NCI-H510A treated with DMSO at 0.1 percent for 48 hours (cell line): ENCODE results near the gene DDAH1.

Experiments used
- DNase-seq: peaks from one replicate; lab custom pipeline; 2025; lab: John Stamatoyannopoulos, UW

Gene DDAH1

DNA sequence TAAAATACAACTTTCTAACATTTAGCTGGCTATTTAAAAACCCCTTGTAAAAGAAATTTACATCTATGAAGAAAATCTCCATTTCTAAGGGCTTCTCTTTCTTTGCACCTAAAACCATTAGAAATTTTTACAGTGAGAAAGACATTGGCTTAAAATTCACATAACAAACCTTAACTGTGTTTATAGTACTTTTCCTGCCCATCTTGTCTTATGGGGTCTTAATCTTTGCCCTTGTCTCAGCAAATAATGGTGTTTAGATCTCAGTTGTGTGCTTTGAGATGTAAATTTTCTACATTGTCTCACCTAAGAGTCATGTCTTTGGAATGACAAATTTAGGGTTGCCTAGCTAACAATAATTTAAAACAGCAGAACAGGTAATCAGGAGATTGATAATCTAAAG lies 71.5 kb downstream of the DDAH1 start:
- no peak for DNase-seq

DNA sequence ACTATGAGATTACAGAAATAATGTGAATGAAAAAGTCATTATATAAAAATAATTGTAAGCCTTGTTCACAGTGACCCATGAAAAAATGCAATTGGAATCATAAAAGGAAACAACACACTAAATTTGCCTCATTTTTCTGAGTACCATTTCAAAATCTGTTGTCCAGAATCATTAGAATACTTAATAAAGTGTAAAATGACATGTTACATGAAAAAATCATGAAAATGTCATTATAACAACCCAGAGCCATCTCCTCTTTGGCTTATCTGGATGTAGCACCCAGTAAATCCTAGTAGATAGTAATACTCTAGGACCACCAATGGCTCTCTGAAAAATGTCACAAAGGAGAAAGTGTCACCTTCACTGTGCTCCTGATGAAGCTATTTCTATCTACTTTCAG lies 76.5 kb downstream of the DDAH1 start:
- no peak for DNase-seq

DNA sequence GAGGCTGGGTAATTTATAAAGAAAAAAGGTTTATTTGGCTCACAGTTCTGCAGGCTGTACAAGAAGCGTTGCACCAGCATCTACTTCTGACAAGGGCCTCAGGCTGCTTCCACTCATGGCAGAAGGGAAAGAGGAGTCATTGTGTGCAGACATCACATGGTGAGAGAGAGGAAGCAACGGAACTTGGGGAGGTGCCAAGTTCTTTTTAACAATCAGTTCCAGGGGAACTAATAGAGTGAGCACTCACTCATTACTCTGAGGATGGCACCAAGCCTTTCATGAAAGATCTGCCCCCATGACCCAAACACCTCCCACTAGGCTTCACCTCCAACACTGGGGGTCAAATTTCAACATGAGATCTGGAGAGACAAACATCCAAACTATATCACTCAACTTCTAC lies 77.2 kb downstream of the DDAH1 start:
- DNase-seq: no peak

DNA sequence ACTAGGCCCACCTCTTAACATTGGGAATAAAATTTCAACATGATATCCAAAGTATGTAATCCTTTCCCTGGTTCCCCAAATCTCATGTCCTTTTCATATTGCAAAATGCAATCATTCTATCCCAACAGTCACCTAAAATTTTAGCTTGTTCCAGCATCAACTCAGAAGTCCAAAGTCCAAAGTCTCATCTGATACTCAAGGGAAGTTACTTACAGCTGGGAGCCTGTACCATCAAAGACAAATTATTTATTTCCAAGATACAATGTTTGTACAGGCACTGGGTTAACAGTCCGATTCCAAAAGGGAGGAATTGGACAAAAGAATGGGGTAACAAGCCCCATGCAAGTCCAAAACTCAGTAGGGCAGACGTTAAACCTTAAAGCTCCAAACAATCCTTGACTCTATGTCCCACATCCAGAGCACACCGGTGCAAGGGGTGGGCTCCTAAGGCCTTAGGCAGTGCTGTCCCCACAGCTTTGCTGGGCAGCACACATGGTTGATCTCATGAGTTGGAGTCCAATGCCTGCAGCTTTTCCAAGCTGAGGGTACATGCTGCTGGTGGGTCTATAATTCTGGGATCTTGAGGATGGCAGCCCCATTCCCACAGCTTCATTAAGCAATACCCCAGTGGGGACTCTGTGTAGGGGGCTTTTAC lies 78.8 kb downstream of the DDAH1 start:
- no peak for DNase-seq

DNA sequence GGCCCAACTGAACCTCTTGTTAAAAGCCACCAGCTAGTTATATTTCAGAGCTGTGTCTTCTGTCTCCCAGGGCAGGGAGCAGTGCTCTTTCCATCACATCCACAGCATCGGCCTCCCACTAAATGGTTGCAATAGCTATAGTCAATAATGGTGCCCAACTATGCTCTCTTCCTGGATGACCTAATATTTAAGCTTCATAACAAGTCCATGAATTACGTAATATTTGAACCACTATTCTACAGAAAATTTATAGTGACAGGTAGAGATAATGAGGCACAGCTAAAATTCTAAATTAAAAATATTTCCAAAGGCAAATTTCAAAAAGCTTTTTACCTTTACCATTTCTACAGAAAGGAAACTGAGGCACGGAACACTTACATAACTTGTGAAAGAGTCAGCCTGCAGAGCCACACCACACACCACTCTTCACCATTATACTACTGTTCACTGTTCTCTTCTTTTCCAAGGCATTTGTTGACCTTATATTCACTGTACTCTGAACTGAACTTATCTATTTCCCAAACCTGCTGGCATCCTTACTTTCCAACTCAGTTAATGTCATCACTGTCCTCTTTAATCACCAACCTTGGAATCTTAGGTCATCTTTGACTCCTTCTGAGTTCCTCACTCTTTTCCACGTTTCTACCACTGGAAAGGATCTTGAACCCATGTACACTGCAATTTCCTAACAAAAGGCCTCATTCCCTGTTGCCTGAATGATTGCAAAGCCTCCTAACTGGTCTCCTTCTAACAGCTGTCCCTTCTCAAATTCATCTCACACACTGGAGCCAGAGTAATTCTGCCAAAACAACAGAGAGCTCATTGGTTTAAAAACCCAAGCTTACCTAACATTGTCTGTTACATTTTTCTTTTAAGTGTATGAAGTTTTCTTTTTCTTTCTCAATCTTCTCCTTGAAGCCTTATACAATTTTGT lies 85.5 kb downstream of the DDAH1 start:
- DNase-seq: no peak

DNA sequence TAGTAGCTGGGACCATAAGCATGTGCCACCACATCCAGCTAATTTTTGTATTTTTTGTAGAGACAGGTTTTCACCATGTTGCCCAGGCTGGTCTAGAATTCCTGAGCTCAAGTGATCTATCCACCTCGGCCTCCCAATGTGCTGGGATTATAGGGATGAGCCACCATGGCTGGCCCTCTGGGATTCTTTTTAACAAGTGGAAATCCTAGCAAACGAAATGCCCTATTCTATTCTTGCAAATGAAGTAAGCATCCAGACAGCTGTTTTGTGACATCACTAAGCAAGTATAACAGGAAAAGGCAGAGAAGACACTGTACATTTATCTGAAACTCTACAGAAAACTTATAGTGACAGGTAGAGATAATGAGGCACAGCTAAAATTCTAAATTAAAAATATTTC lies 86.4 kb downstream of the DDAH1 start:
- DNase-seq: no peak

DNA sequence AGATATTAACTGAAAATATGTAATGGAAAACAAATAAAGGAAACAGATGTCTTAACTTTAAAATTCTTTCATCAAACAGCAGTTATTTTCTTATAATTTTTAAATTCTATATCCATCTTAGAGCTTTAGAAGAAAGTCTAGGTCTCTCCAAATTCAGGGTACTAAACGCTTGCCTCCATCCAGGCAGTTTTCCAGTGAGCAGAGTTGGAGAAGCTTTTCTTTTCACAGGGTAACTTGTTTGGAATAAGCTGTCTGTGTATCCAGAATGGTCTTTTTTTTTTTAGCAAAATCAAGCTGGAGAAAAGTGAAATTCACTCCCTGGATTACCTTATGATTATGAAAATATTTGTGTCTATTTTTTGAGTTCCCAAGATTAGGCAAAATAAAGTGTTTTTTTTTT lies 88.6 kb downstream of the DDAH1 start:
- DNase-seq: no peak

DNA sequence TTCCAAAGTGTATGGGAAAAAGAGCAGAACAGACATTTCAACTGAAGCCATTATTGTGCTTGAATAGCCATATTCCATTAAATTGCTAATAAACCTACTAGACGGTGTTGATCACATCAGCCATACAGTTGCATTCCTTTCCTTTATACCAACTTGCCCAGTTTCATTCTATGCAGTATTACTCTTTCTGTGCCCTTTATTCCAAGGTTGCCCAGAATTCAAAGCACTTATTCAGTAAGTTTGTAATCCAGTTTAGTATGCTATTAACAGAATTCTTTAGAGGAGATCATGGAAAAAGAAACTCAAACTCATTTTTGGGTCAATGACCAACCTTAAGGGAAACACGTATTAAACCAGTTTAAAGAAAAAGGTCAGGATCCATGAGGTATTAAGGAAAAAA lies 89.5 kb downstream of the DDAH1 start:
- no peak for DNase-seq

DNA sequence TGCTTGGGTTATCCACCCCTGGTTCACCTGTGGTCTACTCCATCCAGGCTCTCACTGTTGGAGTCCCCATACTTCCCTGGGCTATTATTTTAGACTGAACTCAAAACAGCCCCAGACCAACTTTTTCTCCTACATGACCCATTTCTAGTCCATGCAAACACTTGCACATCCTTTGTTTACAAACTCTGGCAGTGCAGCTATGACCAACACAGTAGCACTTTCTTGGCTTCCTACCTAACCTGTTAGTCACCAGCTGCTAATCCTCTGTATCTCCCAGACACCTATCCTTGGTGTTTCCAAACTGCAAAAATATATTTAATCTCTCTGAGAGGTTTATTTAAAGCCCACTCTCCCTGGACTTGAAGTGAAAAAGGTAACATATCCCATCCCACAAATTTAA lies 90.8 kb downstream of the DDAH1 start:
- DNase-seq: no peak

DNA sequence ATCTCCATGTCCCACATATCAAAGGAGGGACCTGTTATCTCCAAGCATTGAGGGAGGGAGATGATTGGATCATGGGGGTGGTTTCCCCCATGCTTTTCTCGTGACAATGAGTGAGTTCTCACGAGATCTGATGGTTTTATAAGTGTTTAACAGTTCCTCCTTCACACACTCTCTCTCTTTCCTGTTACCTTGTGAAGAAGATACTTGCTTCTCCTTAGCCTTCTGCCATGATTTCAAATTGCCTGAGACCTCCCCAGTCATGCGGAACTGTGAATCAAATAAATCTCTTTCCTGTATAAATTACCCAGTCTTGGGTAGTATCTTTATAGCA lies 91.6 kb downstream of the DDAH1 start:
- DNase-seq: no peak

DNA sequence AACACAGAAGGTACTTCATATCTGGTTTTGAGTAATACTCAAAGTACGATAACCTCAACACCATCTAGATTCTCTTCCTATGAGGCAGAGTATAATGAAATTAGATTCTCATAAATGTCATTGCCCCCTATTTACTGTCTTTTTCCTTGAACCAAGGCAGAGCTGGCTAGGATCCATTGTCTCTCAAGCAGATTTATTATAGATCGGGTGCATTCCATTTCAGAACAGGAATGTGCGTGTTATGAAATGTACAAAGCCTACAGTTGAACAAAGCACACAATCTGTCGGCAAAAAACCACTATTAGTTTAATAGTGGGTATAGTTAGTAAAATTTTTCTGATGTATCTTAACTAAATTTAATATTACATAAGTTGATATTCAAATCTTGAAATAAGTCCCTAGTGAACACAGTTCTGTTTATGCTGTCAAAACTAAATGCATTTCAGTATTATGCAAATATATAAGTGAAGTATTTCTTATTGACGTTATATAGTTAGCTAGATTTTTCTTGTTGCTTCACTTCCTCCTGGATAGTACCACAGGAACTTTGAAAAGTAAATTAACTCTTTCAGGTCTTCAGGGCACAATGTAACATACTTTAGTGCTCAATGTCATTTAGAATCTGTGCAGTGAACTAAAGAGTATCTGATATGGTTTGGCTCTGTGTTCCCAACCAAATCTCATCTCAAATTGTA lies 92.1 kb downstream of the DDAH1 start:
- no peak for DNase-seq

DNA sequence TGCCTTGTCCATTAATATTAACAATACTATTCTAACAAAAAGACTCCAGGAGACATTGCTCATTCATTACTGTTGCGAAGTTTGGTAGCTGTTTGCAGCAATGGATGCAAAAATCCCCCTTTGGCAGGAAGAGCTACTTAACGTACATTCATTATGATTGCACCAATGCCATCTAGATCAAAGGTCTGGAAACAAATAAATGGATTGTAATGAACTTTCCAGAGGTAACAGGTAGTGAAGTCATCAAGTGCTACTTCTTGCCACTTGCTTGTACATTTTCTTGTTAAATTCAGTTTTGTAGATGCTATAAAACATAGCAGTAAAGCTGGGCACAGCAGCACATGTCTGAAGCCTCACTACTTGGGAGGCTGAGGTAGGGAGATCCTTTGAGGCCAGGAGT lies 93.9 kb downstream of the DDAH1 start:
- DNase-seq: no peak

DNA sequence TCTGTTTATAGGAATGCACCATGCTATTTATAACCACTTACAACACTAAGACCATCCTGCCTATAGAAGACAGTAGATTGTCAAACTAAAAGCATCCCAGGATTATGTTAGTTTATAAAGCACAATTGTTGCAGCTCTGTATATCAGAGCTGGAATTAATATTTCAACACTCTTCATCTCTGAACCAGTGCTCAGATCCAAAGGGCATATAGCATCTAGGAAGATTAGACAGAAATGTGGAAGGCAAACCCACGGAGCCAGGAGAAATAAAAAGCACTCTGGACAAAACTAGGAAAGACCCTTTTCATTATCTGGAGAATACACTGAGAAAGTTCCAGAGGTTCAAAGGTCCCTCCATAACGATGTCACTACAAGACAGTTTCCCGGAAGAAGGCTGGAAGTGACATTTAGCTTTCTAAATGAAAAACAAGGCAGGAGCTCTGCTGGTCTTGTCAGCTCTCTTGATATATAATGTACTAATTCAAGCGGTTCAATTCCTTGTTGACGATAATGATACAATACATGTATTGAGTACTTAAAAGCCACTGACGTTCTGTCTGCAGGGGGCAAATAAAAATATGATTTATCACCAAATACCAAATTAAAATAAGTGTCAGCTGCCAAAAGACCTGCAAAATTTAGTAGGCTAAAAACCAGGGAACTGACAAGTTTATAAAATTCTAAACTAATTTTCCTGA lies 96.7 kb downstream of the DDAH1 start:
- no peak for DNase-seq

DNA sequence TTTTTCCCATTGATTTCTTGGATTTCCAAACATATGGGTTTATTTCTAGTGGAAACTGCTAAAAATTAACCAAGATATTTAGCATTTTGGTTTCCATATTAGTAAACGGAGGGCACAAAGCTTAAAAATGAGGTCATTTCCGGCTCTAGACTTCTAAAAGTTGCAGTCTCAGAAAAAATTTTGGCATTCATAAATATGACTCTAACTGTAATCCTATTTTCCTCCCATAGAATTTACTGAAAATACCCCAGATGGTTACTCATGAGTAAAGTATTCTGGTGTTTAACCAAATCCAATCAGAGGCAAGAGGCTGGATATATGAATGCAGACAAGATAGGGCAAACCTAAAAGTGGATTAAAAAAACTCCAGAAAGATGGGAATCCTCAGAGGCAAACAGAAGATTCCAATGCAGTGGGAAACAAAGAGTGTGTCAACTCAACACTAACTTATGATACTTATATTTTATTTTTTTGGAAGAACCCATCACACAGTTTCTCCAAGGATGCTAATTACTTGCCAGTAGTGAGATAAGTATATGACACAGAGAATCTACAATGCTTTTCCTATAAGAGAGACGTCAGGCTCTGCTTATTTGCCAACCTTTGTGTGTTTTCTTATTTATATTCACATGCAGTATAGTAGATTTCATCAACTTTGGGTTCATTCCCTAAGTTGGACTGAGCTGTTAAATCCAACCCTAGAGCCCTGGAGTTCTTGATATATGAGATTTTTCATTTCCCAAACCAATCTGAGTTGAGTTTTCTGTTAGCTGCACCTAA lies 98.4 kb downstream of the DDAH1 start:
- DNase-seq: no peak

DNA sequence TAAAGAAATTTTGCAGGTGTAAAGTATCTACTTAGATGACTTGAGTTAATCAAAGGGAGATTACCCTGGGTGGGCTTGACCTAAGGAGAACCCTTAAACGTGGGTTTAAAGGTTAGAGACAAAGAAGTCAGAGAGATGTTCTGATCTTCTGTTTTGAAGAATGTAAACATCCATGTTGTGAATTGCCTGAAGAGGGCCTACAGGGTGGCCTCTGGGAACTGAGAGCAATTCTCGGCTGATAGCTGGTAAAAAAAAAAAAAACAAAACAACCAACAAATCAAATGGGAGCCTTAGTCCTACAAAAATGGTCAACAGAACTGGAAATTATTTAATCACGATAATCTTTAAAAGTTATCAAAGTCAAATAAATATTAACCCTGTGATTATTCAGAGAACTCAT lies 99.1 kb downstream of the DDAH1 start:
- DNase-seq: no peak

DNA sequence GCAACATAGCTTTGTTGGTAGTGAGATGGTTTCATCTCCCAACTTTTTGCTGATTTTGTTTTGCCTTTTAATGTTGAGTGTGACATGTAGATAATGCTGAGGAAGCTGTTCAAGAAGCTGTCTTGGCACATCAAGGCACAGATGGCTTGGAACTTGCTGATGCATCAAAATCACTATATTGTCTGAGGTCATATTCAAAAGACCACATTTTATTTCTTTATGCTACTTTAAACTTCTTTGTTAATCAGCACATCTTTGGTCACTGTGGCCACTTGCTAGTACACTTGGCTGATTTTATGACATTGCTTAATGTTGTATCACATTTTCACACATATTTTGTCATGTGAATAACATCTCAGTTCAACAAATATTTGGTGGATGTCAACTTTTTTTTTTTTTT lies 101.4 kb downstream of the DDAH1 start:
- DNase-seq: no peak

DNA sequence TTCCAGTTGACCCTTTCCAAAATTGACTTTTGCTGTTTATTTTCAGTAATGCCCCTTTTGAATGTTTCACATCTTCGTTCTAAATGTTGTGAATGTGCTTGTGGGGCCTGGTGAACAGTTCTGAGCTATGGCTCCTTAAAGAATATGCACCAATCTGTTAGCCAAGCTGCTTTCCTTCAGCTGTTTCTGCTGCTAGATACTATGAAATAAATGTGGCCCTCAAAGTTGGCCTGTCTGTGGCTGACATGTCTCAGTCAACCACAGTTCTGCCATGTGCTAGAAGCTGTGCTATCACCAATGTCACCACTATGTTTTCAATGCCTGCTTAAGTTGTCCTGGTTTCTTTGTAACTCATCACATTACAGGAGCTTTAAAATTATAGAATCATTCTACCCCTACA lies 101.9 kb downstream of the DDAH1 start:
- no peak for DNase-seq

DNA sequence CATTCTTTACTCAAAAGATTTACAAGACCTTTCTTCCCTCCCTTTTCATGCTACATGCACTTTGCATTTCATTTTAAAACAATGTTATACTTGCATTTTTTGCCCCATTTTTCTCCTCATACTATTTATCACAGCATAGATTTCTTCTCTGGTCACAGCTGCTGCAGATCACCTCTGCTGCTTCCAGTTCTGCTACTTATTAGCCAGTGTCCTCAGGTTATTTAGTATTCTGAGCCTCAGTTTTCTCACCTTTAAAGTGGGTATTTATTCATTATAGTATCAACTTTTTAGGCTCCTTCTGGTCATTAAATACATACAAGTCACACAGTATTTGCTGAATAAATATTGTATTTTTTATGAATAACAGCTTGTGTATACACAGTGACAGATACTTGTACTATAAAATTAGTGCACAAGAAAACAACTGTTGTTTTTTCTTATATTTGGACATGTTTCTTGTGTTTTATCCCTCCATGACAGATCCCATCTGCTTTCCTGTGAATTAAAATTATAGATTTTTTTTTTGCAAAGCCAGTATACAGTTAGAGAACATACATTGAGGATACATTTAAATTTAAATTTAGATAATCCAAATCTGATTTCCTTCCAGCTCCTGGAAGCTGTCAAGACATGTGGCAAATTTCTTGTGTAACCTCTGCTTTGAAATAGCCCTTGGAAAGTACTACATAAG lies 103.2 kb downstream of the DDAH1 start:
- DNase-seq: no peak

DNA sequence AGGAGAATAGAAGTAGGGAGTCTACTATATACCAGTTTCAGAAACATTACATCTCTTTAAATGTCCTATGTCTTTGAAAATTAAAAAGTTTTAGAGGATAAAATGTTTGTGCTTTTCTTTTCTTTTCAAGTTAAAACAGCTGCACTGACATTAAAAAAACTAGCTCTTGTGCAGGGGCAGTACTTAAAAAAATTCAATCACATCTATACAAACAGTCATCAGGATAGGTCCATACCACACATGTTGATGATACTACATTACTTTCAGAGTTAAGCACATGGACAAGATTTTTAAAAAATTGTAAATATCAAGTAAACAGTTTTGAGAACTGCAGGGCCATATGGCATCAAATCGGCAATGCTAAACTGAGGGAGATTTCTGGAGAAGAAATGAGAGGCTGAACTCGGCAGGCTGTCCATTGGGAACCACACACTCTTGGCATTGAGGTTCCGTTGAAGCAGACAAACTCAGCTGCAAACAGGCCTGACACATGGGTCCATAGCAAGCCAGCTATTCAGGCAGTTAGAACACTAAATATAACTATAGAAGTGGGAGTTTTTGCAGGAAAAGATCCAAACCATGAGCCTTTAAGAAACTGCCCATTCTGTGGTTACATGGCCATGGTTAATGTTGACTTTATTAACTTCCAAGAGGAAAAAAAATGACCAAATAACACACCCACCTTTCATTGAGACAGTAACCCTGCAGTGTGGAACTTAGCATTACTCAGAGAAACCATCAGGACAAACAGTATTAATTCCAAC lies 104.0 kb downstream of the DDAH1 start:
- DNase-seq: no peak
